ENCODE results near the gene MRPL44. TPM values are rescaled to one million over a fixed set of nuclear protein-coding genes. Genes with fewer than 3 reads are reported as not detected.
A peak's percentile ranks its signal among the peaks of the same experiment; 100 is the strongest.

The MRPL44 gene
- polyA plus RNA-seq, 1 experiment = 24.3 TPM

GRCh38 chr2:223993634-223994232 lies 36.5 kb downstream of the MRPL44 start:
- H3K27ac ChIP-seq (ENCODE audit: low read depth, low read length) = no peak overlapping the region
- H3K9me3 ChIP-seq (ENCODE audit: control insufficient read depth, insufficient read depth, low read length) = no peaks in the 10 kb centered on the region
- TF ChIP-seq CTCF (IDR thresholded peaks at IDR 0.05; ENCODE audit: low read depth, low read length) = peak; percentile 84
- DNase-seq (ENCODE audit: low read depth, low spot score) = peak; percentile 53
- H3K27me3 ChIP-seq (ENCODE audit: control insufficient read depth, insufficient read depth, low read length) = no peaks in the 10 kb centered on the region
- ChIA-PET POLR2A (interaction anchor here (0.5 to 1.3 kb wide), 2 partner anchors 187 to 289 kb away, joined by 4 to 9 read pairs; no protein-coding TSS in a partner anchor), CTCF (interaction anchor here (0.5 to 7.4 kb wide), 89 partner anchors 9 to 1006 kb away, joined by 3 to 477 read pairs (median 5); partner anchors contain the start of gene CUL3)
- no peak overlapping the region for H3K4me3 ChIP-seq (ENCODE audit: low read depth, low read length)

- no peak for DNase-seq (ENCODE audit: low read depth, low spot score)
- ChIA-PET POLR2A (no interaction called here), CTCF (interaction anchor here (0.9 to 7.4 kb wide), 13 partner anchors 12 to 657 kb away, joined by 3 to 477 read pairs (median 6); partner anchors contain the start of gene CUL3)
- no peak overlapping the region for H3K4me3 ChIP-seq (ENCODE audit: low read depth, low read length)
- no peak overlapping the region for H3K27ac ChIP-seq (ENCODE audit: low read depth, low read length)
- no peaks in the 10 kb centered on the region for H3K9me3 ChIP-seq (ENCODE audit: control insufficient read depth, insufficient read depth, low read length)
- no peak for TF ChIP-seq CTCF (IDR thresholded peaks at IDR 0.05; ENCODE audit: low read depth, low read length)
- H3K27me3 ChIP-seq (ENCODE audit: control insufficient read depth, insufficient read depth, low read length) = no peaks in the 10 kb centered on the region
These were observed 37.4 kb downstream of the MRPL44 start for GRCh38 chr2:223994562-223995162.

GRCh38 chr2:223995569-223995968 lies 38.3 kb downstream of the MRPL44 start:
- Histone ChIP-seq H3K27ac (ENCODE audit: low read depth, low read length) (no peak overlapping the region), H3K4me3 (ENCODE audit: low read depth, low read length) (no peak overlapping the region), H3K27me3 (ENCODE audit: control insufficient read depth, insufficient read depth, low read length) (no peaks in the 10 kb centered on the region), H3K9me3 (ENCODE audit: control insufficient read depth, insufficient read depth, low read length) (no peaks in the 10 kb centered on the region)
- TF ChIP-seq CTCF (IDR thresholded peaks at IDR 0.05; ENCODE audit: low read depth, low read length) = no peak
- DNase-seq (ENCODE audit: low read depth, low spot score) = no peak
- ChIA-PET CTCF (interaction anchor here (3.8 to 7.4 kb wide), 3 partner anchors 11 to 292 kb away, joined by 78 to 477 read pairs (median 137); no protein-coding TSS in a partner anchor), POLR2A (no interaction called here)

- H3K27ac ChIP-seq (ENCODE audit: low read depth, low read length) = no peak overlapping the region
- no peaks in the 10 kb centered on the region for H3K27me3 ChIP-seq (ENCODE audit: control insufficient read depth, insufficient read depth, low read length)
- POLR2A ChIA-PET = no interaction called here
- TF ChIP-seq CTCF (IDR thresholded peaks at IDR 0.05; ENCODE audit: low read depth, low read length) = no peak
- H3K4me3 ChIP-seq (ENCODE audit: low read depth, low read length) = no peak overlapping the region
- DNase-seq (ENCODE audit: low read depth, low spot score) = no peak
- CTCF ChIA-PET = interaction anchor here (7.4 kb wide), 1 partner anchor 291 kb away, joined by 477 read pairs; no protein-coding TSS in a partner anchor
- H3K9me3 ChIP-seq (ENCODE audit: control insufficient read depth, insufficient read depth, low read length) = no peaks in the 10 kb centered on the region
These were observed 39.1 kb downstream of the MRPL44 start for GRCh38 chr2:223996391-223996790.

- H3K9me3 ChIP-seq (ENCODE audit: control insufficient read depth, insufficient read depth, low read length) = no peaks in the 10 kb centered on the region
- no peak overlapping the region for H3K27ac ChIP-seq (ENCODE audit: low read depth, low read length)
- no peaks in the 10 kb centered on the region for H3K27me3 ChIP-seq (ENCODE audit: control insufficient read depth, insufficient read depth, low read length)
- POLR2A ChIA-PET = no interaction called here
- CTCF ChIA-PET = interaction anchor here (1.6 to 7.4 kb wide), 2 partner anchors 28 to 290 kb away, joined by 3 to 477 read pairs; no protein-coding TSS in a partner anchor
- no peak for TF ChIP-seq CTCF (IDR thresholded peaks at IDR 0.05; ENCODE audit: low read depth, low read length)
- no peak for DNase-seq (ENCODE audit: low read depth, low spot score)
- no peak overlapping the region for H3K4me3 ChIP-seq (ENCODE audit: low read depth, low read length)
These were observed 40.7 kb downstream of the MRPL44 start for GRCh38 chr2:223997938-223998337.

Data from AG04450 (cell line).